Epithelial cell of esophagus (primary cell): ENCODE measurements around the gene DMRTA2.

Experiments
- DNase-seq: peaks from one replicate; pipeline ENCODE4 v3.0.0; 2010; ENCODE audit warnings: low read depth
- H3K4me3 ChIP-seq: 2 replicates; pipeline ENCODE4 v1.5.1; 2011; ENCODE audit warnings: mild to moderate bottlenecking, low read length, control low read depth
- TF ChIP-seq, protein P1 (sequence below): IDR thresholded peaks from 2 replicates; pipeline ENCODE4 v1.5.1; 2011; ENCODE audit warnings: low read depth, mild to moderate bottlenecking, low read length, control low read depth, inconsistent platforms; ENCODE audit not compliant: insufficient read depth; ENCODE audit errors: missing control alignments

DMRTA2 gene

DNA sequence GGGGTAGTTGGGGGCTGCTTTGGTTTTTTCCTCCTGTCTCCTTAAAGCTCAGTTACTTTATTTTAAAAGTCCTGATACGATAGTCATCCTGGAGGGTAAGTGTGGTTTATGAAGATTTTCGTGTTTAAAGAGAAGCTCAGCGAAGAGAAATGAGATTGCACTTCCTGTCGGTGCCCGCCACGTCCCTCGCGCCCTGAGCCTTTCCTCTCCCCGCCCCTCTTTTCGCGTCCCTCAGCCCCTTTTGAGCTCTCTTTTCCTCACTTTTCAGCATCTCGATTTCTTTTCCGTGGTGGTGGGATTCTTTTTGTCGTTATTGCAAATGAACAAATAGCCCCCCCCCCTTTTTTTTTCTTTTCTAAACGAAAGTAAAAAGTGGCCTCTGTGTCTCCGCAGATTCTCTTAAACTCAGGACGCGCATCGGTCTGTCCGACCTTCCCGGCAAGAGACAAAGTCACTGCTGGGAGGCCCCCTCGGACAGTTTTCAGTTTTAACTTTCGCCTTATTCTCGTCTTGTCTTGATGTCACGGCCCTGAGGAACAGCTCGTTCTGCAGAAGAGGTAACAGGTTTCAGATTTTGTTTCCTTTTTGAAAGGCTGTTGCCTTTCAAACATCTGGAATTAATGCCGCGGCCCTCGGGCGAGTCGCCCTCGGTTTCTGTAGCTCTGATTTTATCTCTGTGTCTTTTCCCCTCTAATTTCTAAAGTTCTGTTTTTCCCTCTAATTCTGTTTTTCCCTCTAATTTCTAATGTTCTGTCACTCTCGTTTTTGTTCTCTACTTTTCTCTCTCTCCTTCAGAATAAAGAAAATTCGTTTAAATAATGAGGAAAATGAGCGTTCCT, 1.0 kb upstream of the DMRTA2 start:
- peak overlapping the region; percentile 65 for H3K4me3 ChIP-seq
- DNase-seq, result peak; percentile 30
- TF ChIP-seq, protein P1, sequence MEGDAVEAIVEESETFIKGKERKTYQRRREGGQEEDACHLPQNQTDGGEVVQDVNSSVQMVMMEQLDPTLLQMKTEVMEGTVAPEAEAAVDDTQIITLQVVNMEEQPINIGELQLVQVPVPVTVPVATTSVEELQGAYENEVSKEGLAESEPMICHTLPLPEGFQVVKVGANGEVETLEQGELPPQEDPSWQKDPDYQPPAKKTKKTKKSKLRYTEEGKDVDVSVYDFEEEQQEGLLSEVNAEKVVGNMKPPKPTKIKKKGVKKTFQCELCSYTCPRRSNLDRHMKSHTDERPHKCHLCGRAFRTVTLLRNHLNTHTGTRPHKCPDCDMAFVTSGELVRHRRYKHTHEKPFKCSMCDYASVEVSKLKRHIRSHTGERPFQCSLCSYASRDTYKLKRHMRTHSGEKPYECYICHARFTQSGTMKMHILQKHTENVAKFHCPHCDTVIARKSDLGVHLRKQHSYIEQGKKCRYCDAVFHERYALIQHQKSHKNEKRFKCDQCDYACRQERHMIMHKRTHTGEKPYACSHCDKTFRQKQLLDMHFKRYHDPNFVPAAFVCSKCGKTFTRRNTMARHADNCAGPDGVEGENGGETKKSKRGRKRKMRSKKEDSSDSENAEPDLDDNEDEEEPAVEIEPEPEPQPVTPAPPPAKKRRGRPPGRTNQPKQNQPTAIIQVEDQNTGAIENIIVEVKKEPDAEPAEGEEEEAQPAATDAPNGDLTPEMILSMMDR, result no peak

DNA sequence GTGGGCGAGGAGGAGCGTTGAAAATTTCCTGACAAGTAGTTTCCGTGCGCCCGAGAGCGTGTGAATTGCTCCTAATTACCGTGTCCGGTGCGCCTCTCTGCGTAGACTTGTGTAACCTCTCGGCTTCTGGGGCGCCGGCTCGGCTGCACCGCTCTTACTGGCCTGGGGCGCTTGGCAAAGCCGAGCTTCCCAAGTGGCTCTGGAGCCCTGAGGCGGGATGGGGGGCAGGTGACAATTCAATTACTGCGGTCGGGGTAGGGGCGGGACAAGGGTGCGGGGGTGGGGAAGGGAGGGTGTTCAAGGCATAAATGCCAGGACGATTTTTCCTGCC, 392 bp upstream of the DMRTA2 start:
- TF ChIP-seq, protein P1, result no peak
- H3K4me3 ChIP-seq, result peak overlapping the region; percentile 65
- peak; percentile 72 for DNase-seq

DNA sequence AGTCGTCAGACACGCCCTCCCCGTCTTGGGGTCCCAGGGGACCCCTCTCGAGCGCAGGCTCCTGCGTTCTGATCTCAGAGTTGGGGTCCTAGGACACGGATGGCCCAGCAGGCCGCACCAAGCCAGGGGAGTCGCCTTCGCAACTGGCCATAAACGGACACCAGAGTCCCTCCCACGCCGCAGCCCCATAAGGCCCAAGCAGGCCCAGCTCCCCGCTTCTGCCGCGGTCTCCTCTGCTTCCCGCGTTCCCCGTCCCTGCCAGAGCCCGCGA, 633 bp downstream of the DMRTA2 start:
- peak; percentile 21 for DNase-seq
- TF ChIP-seq, protein P1, result no peak
- H3K4me3 ChIP-seq, result peak overlapping the region; percentile 65

DNA sequence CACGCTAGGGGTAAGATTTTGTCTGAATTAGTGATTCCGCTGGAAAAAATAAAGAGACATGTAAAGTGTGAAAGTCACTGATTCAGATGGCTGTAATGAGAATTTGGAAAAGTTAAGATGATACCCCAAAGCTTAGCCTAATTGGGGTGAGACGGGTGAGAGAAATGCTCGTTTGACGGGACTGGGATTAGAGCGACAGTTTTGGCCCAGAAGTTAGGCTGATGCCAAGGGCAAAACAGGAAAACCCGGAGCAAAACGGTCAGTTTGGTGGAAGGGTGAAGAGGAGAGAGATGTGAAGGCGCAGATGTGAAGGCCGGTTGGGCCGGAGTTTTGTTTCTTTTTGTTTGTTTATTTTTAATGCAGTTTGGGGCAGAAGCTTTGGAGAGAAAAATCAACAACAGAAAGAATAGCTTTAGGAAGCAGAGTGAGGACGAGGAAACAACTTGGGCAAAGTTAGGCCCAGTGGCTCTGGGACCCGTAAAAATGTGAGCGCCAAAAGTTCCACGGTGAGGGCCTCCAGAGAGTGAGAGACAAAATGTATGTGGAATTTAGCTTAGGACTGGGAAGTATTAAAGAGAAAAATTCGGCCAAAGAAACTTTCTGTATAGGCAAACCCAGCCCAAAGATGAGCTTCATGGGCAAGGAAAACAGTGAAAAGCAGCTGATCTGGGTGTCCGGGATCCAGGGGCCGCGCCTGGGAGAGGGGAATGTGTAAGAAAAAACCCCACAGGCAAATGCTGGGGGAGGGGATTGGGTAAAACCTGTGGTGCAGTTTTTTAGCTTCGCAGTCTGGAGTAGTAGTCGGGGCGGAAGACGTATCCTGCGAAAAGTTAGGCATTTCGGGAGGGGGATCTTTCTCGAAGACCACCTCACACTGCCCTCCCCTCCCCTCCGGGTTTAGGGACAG, 1.2 kb downstream of the DMRTA2 start:
- peak; percentile 30 for DNase-seq
- TF ChIP-seq, protein P1, result no peak
- peak overlapping the region; percentile 65 for H3K4me3 ChIP-seq

DNA sequence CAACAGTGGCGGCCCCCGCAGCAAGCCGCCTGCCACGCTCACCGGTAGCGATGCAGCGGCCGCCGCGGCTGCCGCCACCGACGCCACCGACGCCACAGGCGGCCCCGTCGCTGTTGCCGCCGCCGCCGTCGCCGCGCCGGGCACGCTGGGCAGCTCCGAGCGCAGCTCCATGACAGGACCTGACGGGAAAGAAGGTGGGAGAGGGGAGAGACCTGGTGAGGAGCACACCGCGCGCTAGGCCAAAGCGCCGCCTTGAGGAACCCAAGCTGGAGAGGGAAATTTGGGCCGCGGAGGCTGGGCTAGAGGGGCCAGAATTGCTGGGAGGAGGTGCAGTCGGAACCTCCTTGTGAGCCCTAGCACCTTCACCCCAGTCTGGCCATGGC, 1.9 kb downstream of the DMRTA2 start:
- H3K4me3 ChIP-seq, result no peak overlapping the region
- DNase-seq, result no peak
- TF ChIP-seq, protein P1, result no peak

DNA sequence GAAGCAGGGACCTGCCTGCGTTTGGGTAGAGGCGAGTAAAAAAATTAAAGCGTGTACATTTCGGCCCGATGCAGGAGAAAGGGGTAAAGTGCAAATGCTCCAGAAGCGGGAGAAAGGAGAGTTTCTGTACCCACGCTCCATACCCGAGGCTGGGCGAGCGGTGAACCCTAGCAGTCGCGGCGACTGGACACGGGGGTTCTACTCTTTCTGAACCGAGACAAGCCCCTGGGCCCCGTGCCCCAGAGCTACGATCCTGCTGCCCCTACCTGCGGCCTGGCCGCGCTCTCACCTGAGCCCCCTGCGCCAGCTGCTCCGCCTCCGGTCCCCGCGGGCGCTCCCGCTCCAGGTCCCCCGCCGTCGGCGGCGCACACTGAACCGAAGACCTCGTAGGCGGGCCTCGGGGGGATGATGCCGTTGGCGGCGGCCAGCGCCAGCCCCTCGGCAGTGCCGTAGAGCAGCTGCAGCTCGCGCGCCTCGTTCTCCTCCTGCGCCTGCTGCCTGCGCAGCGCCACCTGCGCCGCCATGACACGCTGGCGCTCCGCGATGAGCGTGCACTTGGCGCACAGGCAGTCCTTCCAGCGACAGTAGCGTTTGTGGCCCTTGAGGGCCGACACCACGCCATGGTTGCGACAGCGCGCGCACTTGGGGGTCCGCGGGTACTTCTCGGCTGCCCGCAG, 2.4 kb downstream of the DMRTA2 start:
- no peak for DNase-seq
- TF ChIP-seq, protein P1, result no peak
- H3K4me3 ChIP-seq, result no peak overlapping the region
